ENCODE results near the gene IRAK4.

IRAK4 gene

DNA sequence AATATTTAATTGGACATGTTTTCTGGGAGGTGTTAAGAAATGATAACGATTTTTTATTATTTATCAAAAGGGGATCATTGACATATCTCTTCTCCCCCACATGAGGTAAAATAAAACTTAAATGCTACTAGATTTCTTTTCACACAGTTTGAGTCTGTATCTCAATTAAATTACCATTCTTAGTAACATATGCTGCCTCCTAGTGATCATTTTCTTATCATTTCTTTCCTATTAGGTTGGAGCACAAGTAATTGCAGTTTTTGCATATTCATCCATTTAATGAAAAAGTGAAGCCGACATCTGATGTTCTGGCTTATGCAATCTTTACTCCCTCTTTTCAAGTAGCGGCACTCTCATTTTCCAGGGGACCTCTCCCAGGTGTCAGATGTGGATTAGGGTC is 25.1 kb upstream of the IRAK4 start:
- DNase-seq (ENCODE audit: low read depth): no peak
- H3K4me3 ChIP-seq (ENCODE audit: low read depth, low read length): no peak overlapping the region
- TF ChIP-seq, protein P1, sequence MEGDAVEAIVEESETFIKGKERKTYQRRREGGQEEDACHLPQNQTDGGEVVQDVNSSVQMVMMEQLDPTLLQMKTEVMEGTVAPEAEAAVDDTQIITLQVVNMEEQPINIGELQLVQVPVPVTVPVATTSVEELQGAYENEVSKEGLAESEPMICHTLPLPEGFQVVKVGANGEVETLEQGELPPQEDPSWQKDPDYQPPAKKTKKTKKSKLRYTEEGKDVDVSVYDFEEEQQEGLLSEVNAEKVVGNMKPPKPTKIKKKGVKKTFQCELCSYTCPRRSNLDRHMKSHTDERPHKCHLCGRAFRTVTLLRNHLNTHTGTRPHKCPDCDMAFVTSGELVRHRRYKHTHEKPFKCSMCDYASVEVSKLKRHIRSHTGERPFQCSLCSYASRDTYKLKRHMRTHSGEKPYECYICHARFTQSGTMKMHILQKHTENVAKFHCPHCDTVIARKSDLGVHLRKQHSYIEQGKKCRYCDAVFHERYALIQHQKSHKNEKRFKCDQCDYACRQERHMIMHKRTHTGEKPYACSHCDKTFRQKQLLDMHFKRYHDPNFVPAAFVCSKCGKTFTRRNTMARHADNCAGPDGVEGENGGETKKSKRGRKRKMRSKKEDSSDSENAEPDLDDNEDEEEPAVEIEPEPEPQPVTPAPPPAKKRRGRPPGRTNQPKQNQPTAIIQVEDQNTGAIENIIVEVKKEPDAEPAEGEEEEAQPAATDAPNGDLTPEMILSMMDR (conservative IDR thresholded peaks at IDR 0.05; ENCODE audit: low read depth, low read length): peak; percentile 9

DNA sequence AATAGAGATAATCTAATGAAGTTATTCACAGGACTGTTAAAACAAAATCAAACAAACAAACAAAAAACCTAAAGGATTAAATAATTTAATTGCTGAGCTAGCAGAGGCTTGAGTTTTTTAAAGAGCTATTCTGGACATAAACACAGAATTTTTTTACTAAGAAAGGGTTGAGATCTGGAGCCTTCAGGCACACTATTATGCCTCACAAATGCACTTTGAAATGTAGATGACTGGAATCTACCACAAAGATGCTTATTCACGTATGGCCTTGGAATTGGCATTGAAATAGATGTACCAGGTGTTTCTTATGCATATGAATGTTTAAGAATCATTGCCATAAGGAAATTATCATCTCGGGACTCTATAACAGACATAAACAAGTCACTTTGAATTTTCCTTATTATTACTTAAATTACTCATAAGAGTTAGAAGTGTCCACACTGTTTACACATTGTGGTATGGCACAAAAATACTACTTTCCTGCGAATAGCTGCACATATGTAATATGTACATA is 21.8 kb upstream of the IRAK4 start:
- TF ChIP-seq, protein P1 (conservative IDR thresholded peaks at IDR 0.05; ENCODE audit: low read depth, low read length): no peak
- no peak overlapping the region for H3K4me3 ChIP-seq (ENCODE audit: low read depth, low read length)
- DNase-seq (ENCODE audit: low read depth): no peak

GRCh38 chr12:43737646-43738045 is 21.1 kb upstream of the IRAK4 start:
- DNase-seq (ENCODE audit: low read depth): peak; percentile 54
- TF ChIP-seq, protein P1 (conservative IDR thresholded peaks at IDR 0.05; ENCODE audit: low read depth, low read length): no peak
- no peak overlapping the region for H3K4me3 ChIP-seq (ENCODE audit: low read depth, low read length)

DNA sequence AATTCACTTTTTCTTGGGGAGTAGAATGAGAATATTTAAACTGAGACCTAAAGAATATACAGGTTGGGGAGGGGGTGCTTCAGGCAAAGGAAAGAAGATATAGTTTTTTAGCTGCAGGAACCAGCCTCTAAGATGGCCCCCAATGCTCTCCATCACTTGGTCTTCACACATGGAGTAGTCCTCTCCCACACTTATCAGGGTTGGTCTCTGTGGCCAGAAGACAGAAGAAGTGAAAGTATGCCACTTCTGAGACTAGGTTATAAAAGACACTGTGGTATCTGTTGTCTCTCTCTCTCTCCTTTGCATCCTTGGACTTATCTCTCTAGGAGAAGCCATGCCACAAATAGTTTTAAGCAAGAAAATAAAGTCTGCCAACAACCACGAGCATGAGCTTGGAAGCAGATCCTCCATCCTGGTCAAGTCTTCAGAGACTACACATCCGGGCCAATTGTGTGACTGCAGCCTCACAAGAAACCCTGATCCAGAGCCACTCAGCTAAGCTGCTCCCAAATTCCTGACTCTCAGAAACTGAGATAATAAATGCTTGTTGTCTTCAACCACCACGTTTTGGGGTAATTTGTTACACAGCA is 18.1 kb upstream of the IRAK4 start:
- H3K4me3 ChIP-seq (ENCODE audit: low read depth, low read length): no peak overlapping the region
- DNase-seq (ENCODE audit: low read depth): peak; percentile 23
- TF ChIP-seq, protein P1 (conservative IDR thresholded peaks at IDR 0.05; ENCODE audit: low read depth, low read length): no peak

GRCh38 chr12:43742106-43742505 is 16.6 kb upstream of the IRAK4 start:
- TF ChIP-seq, protein P1 (conservative IDR thresholded peaks at IDR 0.05; ENCODE audit: low read depth, low read length): no peak
- DNase-seq (ENCODE audit: low read depth): peak; percentile 93
- no peak overlapping the region for H3K4me3 ChIP-seq (ENCODE audit: low read depth, low read length)

DNA sequence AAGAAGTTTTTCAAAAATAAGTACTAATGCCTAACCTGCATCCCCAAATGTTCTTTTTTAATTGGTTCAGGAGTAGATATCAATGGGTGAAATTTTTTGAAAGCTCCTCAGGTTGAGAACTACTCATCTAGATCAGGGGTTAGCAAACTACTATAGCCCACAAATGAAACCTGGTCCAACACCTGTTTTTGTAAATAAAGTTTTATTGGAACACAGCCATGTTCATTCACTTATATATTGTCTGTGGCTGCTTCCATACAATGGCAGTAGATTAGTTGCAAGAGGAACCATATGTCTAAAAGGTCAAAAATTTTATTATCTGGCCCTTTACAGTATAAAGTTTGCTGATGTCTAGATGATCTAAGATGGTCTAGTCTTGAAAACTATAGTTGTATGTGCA is 13.9 kb upstream of the IRAK4 start:
- no peak for DNase-seq (ENCODE audit: low read depth)
- TF ChIP-seq, protein P1 (conservative IDR thresholded peaks at IDR 0.05; ENCODE audit: low read depth, low read length): no peak

DNA sequence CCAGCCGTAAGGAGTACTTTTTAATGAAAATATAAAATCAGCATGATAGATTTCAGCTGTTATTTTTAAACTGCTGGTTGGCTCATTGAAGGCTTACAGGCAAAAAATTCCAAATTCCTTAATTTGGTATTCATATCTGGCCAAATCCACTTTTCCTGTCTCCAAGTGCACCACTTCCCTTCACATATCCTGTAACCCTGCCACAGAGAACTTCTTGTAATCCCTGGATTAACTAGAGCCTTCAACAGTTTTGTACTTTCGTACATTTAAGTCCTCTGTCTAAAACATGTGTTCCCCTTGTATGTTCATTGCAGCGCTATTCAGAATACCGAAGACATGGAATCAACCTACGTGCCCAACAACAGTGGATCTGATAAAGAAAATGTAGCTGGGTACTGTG is 9.7 kb upstream of the IRAK4 start:
- no peak for DNase-seq (ENCODE audit: low read depth)
- H3K4me3 ChIP-seq (ENCODE audit: low read depth, low read length): no peak overlapping the region
- TF ChIP-seq, protein P1 (conservative IDR thresholded peaks at IDR 0.05; ENCODE audit: low read depth, low read length): no peak

More for the DNA sequence above, 13.9 kb upstream of the IRAK4 start:
- H3K4me3 ChIP-seq (ENCODE audit: low read depth, low read length): no peak overlapping the region
